Ishikawa (cell line): Measurements from ENCODE around the gene ZNF205.

ENCODE experiments used
- CEBPB ChIP-seq: IDR thresholded peaks from 2 replicates; pipeline ENCODE4 v1.6.1; 2012
- EGR1 ChIP-seq: IDR thresholded peaks from 2 replicates; pipeline ENCODE4 v1.6.1; 2012
- EP300 ChIP-seq: IDR thresholded peaks from 2 replicates; pipeline ENCODE4 v1.6.1; 2012; ENCODE audit warnings: borderline replicate concordance
- MAX ChIP-seq: IDR thresholded peaks from 2 replicates; pipeline ENCODE4 v1.6.1; 2012
- RAD21 ChIP-seq: IDR thresholded peaks from 2 replicates; pipeline ENCODE4 v1.6.1; 2012; ENCODE audit warnings: low read depth
- REST ChIP-seq: IDR thresholded peaks from 2 replicates; pipeline ENCODE4 v1.6.1; 2012; ENCODE audit warnings: low read depth, mild to moderate bottlenecking
- TAF1 ChIP-seq: IDR thresholded peaks from 2 replicates; pipeline ENCODE4 v1.6.1; 2012; ENCODE audit warnings: low read depth, mild to moderate bottlenecking
- TCF12 ChIP-seq: IDR thresholded peaks from 2 replicates; pipeline ENCODE4 v1.6.1; 2012; ENCODE audit warnings: low read depth
- USF1 ChIP-seq: IDR thresholded peaks from 2 replicates; pipeline ENCODE4 v1.6.1; 2012
- ZBTB7A ChIP-seq: IDR thresholded peaks from 2 replicates; pipeline ENCODE4 v1.6.1; 2012; ENCODE audit warnings: low read depth

GRCh38 chr16:3099732-3100499, 12.5 kb upstream of the ZNF205 start:
- TF ChIP-seq TAF1 (no peak), EP300 (no peak), EGR1 (no peak), MAX (0 out of 2 replicates have a peak, but pooled peaks have one; percentile 62), CEBPB (no peak), USF1 (no peak), TCF12 (no peak), RAD21 (no peak), REST (no peak), ZBTB7A (no peak)
